ENCODE data around the gene PSMA2. TPM values are rescaled to one million over a fixed set of nuclear protein-coding genes. Genes with fewer than 3 reads are reported as not detected.
A peak's percentile ranks its signal among the peaks of the same experiment; 100 is the strongest.
"Not testable (repeated sequence)": the region's sequence is repeated elsewhere in the genome, so short reads cannot be mapped to it uniquely, and the experiment has no call there.

The PSMA2 gene
- total RNA-seq, 1 donor = 26.4 TPM

- no peak for DNase-seq (ENCODE audit: low read depth in 2 of 3, low spot score in 2 of 3)
These were observed 21.7 kb downstream of the PSMA2 start for GRCh38 chr7:42910306-42910705.

- DNase-seq (ENCODE audit: low read depth in 2 of 3, low spot score in 2 of 3) = no peak
These were observed 24.7 kb downstream of the PSMA2 start for GRCh38 chr7:42907316-42907715.

- no peak for DNase-seq (ENCODE audit: low read depth in 2 of 3, low spot score in 2 of 3)
These were observed 25.8 kb downstream of the PSMA2 start for GRCh38 chr7:42906181-42906580.

GRCh38 chr7:42902331-42902730 lies 29.6 kb downstream of the PSMA2 start:
- no peak for DNase-seq (ENCODE audit: low read depth in 2 of 3, low spot score in 2 of 3)

- DNase-seq (ENCODE audit: low read depth in 2 of 3, low spot score in 2 of 3) = no peak
These were observed 31.1 kb downstream of the PSMA2 start for GRCh38 chr7:42900842-42901241.

GRCh38 chr7:42893346-42894240 lies 38.4 kb downstream of the PSMA2 start:
- no peak for DNase-seq (ENCODE audit: low read depth in 2 of 3, low spot score in 2 of 3)

GRCh38 chr7:42886893-42887505 lies 45.0 kb downstream of the PSMA2 start:
- no peak for DNase-seq (ENCODE audit: low read depth in 2 of 3, low spot score in 2 of 3)

GRCh38 chr7:42886129-42886528 lies 45.8 kb downstream of the PSMA2 start:
- no peak for DNase-seq (ENCODE audit: low read depth in 2 of 3, low spot score in 2 of 3)

GRCh38 chr7:42885183-42885582 lies 46.8 kb downstream of the PSMA2 start:
- DNase-seq (ENCODE audit: low read depth in 2 of 3, low spot score in 2 of 3) = not testable (repeated sequence)

- DNase-seq (ENCODE audit: low read depth in 2 of 3, low spot score in 2 of 3) = no peak
These were observed 48.0 kb downstream of the PSMA2 start for GRCh38 chr7:42883950-42884349.

GRCh38 chr7:42880392-42880791 lies 51.6 kb downstream of the PSMA2 start:
- DNase-seq (ENCODE audit: low read depth in 2 of 3, low spot score in 2 of 3) = no peak

- DNase-seq (ENCODE audit: low read depth in 2 of 3, low spot score in 2 of 3) = no peak
These were observed 53.7 kb downstream of the PSMA2 start for GRCh38 chr7:42878303-42878702.

GRCh38 chr7:42877862-42878261 lies 54.1 kb downstream of the PSMA2 start:
- DNase-seq (ENCODE audit: low read depth in 2 of 3, low spot score in 2 of 3) = no peak

GRCh38 chr7:42876182-42877068 lies 55.5 kb downstream of the PSMA2 start:
- peak in 2 of 3 donors; percentile 53 to 75 for DNase-seq (ENCODE audit: low read depth in 2 of 3, low spot score in 2 of 3)

GRCh38 chr7:42869131-42870020 lies 62.6 kb downstream of the PSMA2 start:
- no peak for DNase-seq (ENCODE audit: low read depth in 2 of 3, low spot score in 2 of 3)

- no peak for DNase-seq (ENCODE audit: low read depth in 2 of 3, low spot score in 2 of 3)
These were observed 63.5 kb downstream of the PSMA2 start for GRCh38 chr7:42868480-42868879.
